Prostate gland (tissue), 2 donors: ENCODE results near the gene TMEM234.
"Not testable (repeated sequence)": the region's sequence is repeated elsewhere in the genome, so short reads cannot be mapped to it uniquely, and the experiment has no call there.

ENCODE experiments used
- CTCF ChIP-seq, 4 experiments: fragments of 200-600 bp in 2 of 4; fragments of 450-650 bp in 2 of 4; sonication (generic) in 2 of 4; IDR thresholded peaks; 1 replicate in 3 of 4; 2 replicates in 1 of 4; pipeline ENCODE4 v1.5.1; 2016 to 2019; ENCODE audit warnings: antibody characterized with exemption in 4 of 4, mild to moderate bottlenecking in 2 of 4, moderate library complexity in 2 of 4
- POLR2AphosphoS5 ChIP-seq: sonication (generic); formaldehyde crosslinking; IDR thresholded peaks from one replicate; pipeline ENCODE4 v1.6.1; 2017; ENCODE audit warnings: antibody characterized with exemption

DNA sequence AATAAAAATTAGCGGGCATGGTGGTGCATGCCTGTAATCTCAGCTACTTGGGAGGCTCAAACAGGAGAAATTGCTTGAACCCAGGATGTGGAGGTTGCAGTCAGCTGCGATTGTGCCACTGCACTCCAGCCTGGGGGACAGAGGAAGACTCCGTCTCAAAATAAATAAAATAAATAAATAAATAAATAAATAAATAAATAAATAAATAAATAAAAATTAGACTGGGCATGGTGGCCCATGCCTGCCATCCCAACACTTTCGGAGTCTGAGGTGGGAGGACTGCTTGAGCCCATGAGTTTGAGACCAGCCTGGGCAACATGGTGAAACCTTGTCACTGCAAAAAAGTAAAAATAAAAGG lies 41.1 kb upstream of the TMEM234 start:
- TF ChIP-seq POLR2AphosphoS5; CTCF (IDR thresholded peaks at IDR 0.05): not testable (repeated sequence)
